HepG2 (cell line): ENCODE measurements around the gene CTNND1. TPM values are rescaled to one million over a fixed set of nuclear protein-coding genes. Genes with fewer than 3 reads are reported as not detected.

ENCODE experiments used
- ATAC-seq: fragments of 200-7000 bp; cut with Tn5 transposase; 3 replicates; pipeline ENCODE4 v1.9.1; 2020; ENCODE audit warnings: mild to moderate bottlenecking, moderate library complexity
- BruUV-seq: library from RNA; stranded (reverse); fragments of 400-500 nt; replicated peaks from 2 replicates; lab custom pipeline; 2021; lab: Mats Ljungman, UMichigan
- CTCF ChIA-PET: fragments of 300-600 bp; formaldehyde crosslinking; extraction: SDS; loops from one replicate; lab custom pipeline; 2021; ENCODE audit warnings: low total read pairs, inconsistent platforms, low intra/inter-chr PET ratio; lab: Yijun Ruan, JAX
- POLR2A ChIA-PET: fragments of 350-600 bp; sonication (Branson Sonifier 250); formaldehyde crosslinking; loops from one replicate; lab custom pipeline; 2020; ENCODE audit warnings: antibody characterized with exemption, inconsistent platforms; lab: Yijun Ruan, JAX
- DNase-seq: peaks from one replicate; pipeline ENCODE4 v3.0.0-alpha.2; 2015; ENCODE audit warnings: low spot score
- FAIRE-seq: peaks from 3 replicates; lab custom pipeline; 2011; peaks lifted over from hg19 to GRCh38; lab: Jason Lieb, UNC
- H2AFZ ChIP-seq: one replicate; pipeline ENCODE4 v1.6.1; 2011; ENCODE audit warnings: low read length, inconsistent platforms
- H3K27ac ChIP-seq: fragments of 300-600 bp; 3 replicates; pipeline ENCODE4 v1.8.0; 2011; ENCODE audit warnings: mixed run types, mild to moderate bottlenecking, mixed read lengths, low read length, inconsistent platforms; ENCODE audit not compliant: insufficient read depth; ENCODE audit errors: extremely low read length
- H3K27me3 ChIP-seq, 2 experiments: fragments of 200-600 bp in 1 of 2; 2 replicates in 1 of 2; 3 replicates in 1 of 2; pipeline versions ENCODE4 v1.6.0 to v1.8.0; 2011; ENCODE audit warnings: low read length in 2 of 2, mild to moderate bottlenecking in 2 of 2, moderate library complexity in 2 of 2, inconsistent platforms in 1 of 2; ENCODE audit not compliant: insufficient read depth in 2 of 2, control insufficient read depth in 1 of 2
- H3K36me3 ChIP-seq, 2 experiments: fragments of 200-600 bp in 1 of 2; replicated peaks in 1 of 2; 2 replicates in 1 of 2; 3 replicates in 1 of 2; pipeline versions ENCODE4 v1.5.1 to v1.8.0; 2011; ENCODE audit warnings: low read length in 2 of 2, inconsistent platforms in 1 of 2; ENCODE audit not compliant: insufficient read depth in 2 of 2, control insufficient read depth in 1 of 2
- H3K4me1 ChIP-seq: 2 replicates; pipeline ENCODE4 v1.5.1; 2012; ENCODE audit warnings: low read length, inconsistent platforms; ENCODE audit not compliant: insufficient read depth
- H3K4me2 ChIP-seq: 2 replicates; pipeline ENCODE4 v1.6.0; 2011; ENCODE audit warnings: low read depth, low read length, inconsistent platforms
- H3K4me3 ChIP-seq, 3 experiments: fragments of 200-600 bp in 1 of 3; sonication (generic), shearing (Covaris generic) in 1 of 3; replicated peaks in 1 of 3; 2 replicates each; pipeline ENCODE4 v1.5.1; 2011 to 2016; ENCODE audit warnings: low read length in 3 of 3, inconsistent platforms in 2 of 3, low read depth in 2 of 3, mild to moderate bottlenecking in 2 of 3, control low read depth in 1 of 3, mixed read lengths in 1 of 3; ENCODE audit not compliant: insufficient read depth in 1 of 3
- H3K79me2 ChIP-seq: one replicate; pipeline ENCODE4 v1.6.1; 2011; ENCODE audit warnings: low read length, inconsistent platforms; ENCODE audit not compliant: insufficient read depth
- H3K9ac ChIP-seq: 2 replicates; pipeline ENCODE4 v1.6.0; 2011; ENCODE audit warnings: mild to moderate bottlenecking, low read depth, low read length, inconsistent platforms; ENCODE audit not compliant: insufficient read depth
- H3K9me3 ChIP-seq: 2 replicates; pipeline ENCODE4 v1.5.1; 2012; ENCODE audit warnings: mild to moderate bottlenecking, low read length
- H4K20me1 ChIP-seq: 2 replicates; pipeline ENCODE4 v1.6.0; 2011; ENCODE audit warnings: inconsistent platforms, mild to moderate bottlenecking, low read length, moderate library complexity; ENCODE audit not compliant: insufficient read depth
- GPBP1L1 ChIP-seq: sonication (generic); formaldehyde crosslinking; IDR thresholded peaks from 2 replicates; pipeline ENCODE4 v1.5.0; 2020; ENCODE audit warnings: mild to moderate bottlenecking, missing genetic modification reagents
- RBM22 ChIP-seq: fragments of 200-400 bp; formaldehyde crosslinking; optimal IDR thresholded peaks from 2 replicates; pipeline ENCODE3; 2017; ENCODE audit warnings: mild to moderate bottlenecking, low read length, moderate library complexity
- SOX6 ChIP-seq, 2 experiments: fragments of 450-650 bp in 1 of 2; sonication (generic) in 1 of 2; formaldehyde crosslinking in 1 of 2; IDR thresholded peaks; 2 replicates each; pipeline versions ENCODE4 v1.4.0 to v1.6.1; 2017 to 2020; ENCODE audit warnings: antibody characterized with exemption in 1 of 2, mild to moderate bottlenecking in 1 of 2, missing genetic modification reagents in 1 of 2
- ZBTB33 ChIP-seq: sonication (generic); formaldehyde crosslinking; IDR thresholded peaks from 2 replicates; pipeline ENCODE4 v1.4.0; 2020; ENCODE audit warnings: missing genetic modification reagents
- ZNF350 ChIP-seq: sonication (generic); formaldehyde crosslinking; IDR thresholded peaks from 2 replicates; pipeline ENCODE4 v1.4.0; 2020; ENCODE audit warnings: mild to moderate bottlenecking, low read depth, missing genetic modification reagents, borderline replicate concordance
- ZNF607 ChIP-seq: sonication (generic); formaldehyde crosslinking; IDR thresholded peaks from 2 replicates; pipeline ENCODE4 v1.5.1; 2020; ENCODE audit warnings: missing genetic modification reagents, mild to moderate bottlenecking, borderline replicate concordance
- WGBS: methylation state at CpG from one replicate; pipeline ENCODE4 v1.1.6; 2017; ENCODE audit warnings: low lambda C conversion rate; 5-methylcytosine and 5-hydroxymethylcytosine counted together
- in situ Hi-C: cut with HindIII; loops from 2 replicates; pipeline ENCODE4 v1.10.0; 2017; ENCODE audit warnings: low pct_unique_long_range_greater_than_20kb; ENCODE audit not compliant: extremely low pct_ligation_motif_present
- intact Hi-C: fragments of 100-400 bp; cut with micrococcal nuclease; formaldehyde crosslinking; loops from one replicate; pipeline ENCODE4 v1.10.0; 2022; ENCODE audit not compliant: unreplicated experiment
- polyA plus RNA-seq, 8 experiments: library from polyadenylated mRNA; depleted of rRNA in 3 of 8; stranded (reverse) in 7 of 8; unstranded in 1 of 8; fragments of >200 nt; fragmentation: Illumina TruSeq in 4 of 8; extraction: Trizol in 4 of 8; gene quantifications; 2 replicates each; pipeline versions ENCODE4 v1.2.1 to v1.2.3, GENCODE V29; 2011 to 2016; ENCODE audit warnings: low read depth in 4 of 8, missing spikeins in 1 of 8, mixed read lengths in 1 of 8; ENCODE audit not compliant: insufficient read depth in 1 of 8
- total RNA-seq, 5 experiments: library from RNA; depleted of rRNA; stranded (reverse); fragments of >200 nt; fragmentation: Illumina TruSeq; extraction: Trizol; gene quantifications; 2 replicates each; pipeline ENCODE4 v1.2.3, GENCODE V29; 2016; ENCODE audit warnings: low read depth in 1 of 5

Gene CTNND1
- total and polyA plus RNA-seq, 2 of the 13 experiments (the other 11 are each of a cell fraction or from before 2014, with no cell fraction given), result 117 to 128 TPM

GRCh38 chr11:57792060-57792541 is 30.5 kb downstream of the CTNND1 start:
- in situ Hi-C loops (no loop called here), intact Hi-C loops (no loop called here)
- DNase-seq (no peak), ATAC-seq (no peak), FAIRE-seq (no peak)
- Histone ChIP-seq H3K27ac (no peak overlapping the region), H3K4me3 (no peak overlapping the region), H3K9ac (no peak overlapping the region), H3K79me2 (peaks cover 86% of the 10 kb centered on the region), H3K4me2 (no peak overlapping the region), H3K36me3 (peaks cover 15 to 55% of the 10 kb centered on the region in 2 experiments), H4K20me1 (peaks cover 41% of the 10 kb centered on the region), H3K4me1 (peaks cover 62% of the 10 kb centered on the region), H3K27me3 (no peaks in the 10 kb centered on the region), H3K9me3 (no peaks in the 10 kb centered on the region), H2AFZ (no peak overlapping the region)
- POLR2A ChIA-PET, result interaction anchor here (0.6 kb wide), 1 partner anchor 82 kb away, joined by 3 read pairs; no protein-coding TSS in a partner anchor
- TF ChIP-seq ZBTB33 (peak; percentile 83), ZNF607 (CRISPR knock-in tag) (no peak), SOX6 (IDR thresholded peaks at IDR 0.05) (no peak), SOX6 (CRISPR knock-in tag; IDR thresholded peaks at IDR 0.05) (no peak), GPBP1L1 (CRISPR knock-in tag) (no peak), ZNF350 (CRISPR knock-in tag) (no peak), RBM22 (peak; percentile 54)
- CTCF ChIA-PET, result no interaction called here
- 98% methylated on average over 7 of the region's 7 CpGs for WGBS
- no TSS peak for BruUV-seq
